ENCODE data around the gene CALML6. TPM values are rescaled to one million over a fixed set of nuclear protein-coding genes. Genes with fewer than 3 reads are reported as not detected.

CALML6 gene
- total and polyA plus RNA-seq, 2 of the 8 experiments (the other 6 are each of a cell fraction or from before 2014, with no cell fraction given), result 0.54 to 1.3 TPM

DNA sequence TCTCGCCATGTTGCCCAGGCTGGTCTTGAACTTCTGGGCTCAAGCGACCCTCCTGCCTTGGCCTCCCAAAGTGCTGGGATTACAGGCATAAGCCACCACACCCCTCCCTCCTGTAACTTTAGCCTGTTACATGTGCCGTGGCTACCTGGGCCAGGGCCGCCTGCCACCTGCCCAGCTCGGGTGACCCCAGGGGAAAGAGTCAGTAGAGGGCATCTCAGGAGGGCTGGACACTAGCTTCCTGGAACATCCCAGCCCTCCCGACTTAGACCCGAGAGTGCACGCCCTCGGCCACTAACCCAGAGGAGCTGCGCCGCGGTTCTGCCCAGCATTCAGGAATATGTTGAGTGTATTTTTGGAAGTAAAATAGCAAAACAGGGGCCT is 44.4 kb downstream of the CALML6 start:
- H3K79me2 ChIP-seq (ENCODE audit: control insufficient read depth in 1 of 2, insufficient read depth in 2 of 2, low read length in 2 of 2), result no peaks in the 10 kb centered on the region
- H3K23ac ChIP-seq (ENCODE audit: insufficient read length), result no peak overlapping the region
- 0 out of 2 replicates have a peak overlapping the region, but pooled peaks have one; percentile 49 for H2BK15ac ChIP-seq (ENCODE audit: low read length)
- H3K23me2 ChIP-seq (ENCODE audit: low read depth, low read length), result no peaks in the 10 kb centered on the region; the same call in 1 of the 2 replicates
- H2BK120ac ChIP-seq (replicated peaks; ENCODE audit: low read depth, low read length), result no peak overlapping the region
- H2BK5ac ChIP-seq (ENCODE audit: low read depth, low read length), result no peak overlapping the region
- DNase-seq (ENCODE audit: low read depth in 1 of 2, low spot score in 2 of 2) (no peak), FAIRE-seq (no peak)
- no peak overlapping the region for H4K8ac ChIP-seq (ENCODE audit: extremely low read depth, insufficient read depth, low read length)
- H2BK12ac ChIP-seq (ENCODE audit: low read depth, low read length), result peak overlapping the region; percentile 31; the same call in 1 of the 2 replicates
- H3K4me2 ChIP-seq (ENCODE audit: insufficient read depth in 1 of 2, low read depth in 2 of 2, low read length in 2 of 2), result peak overlapping the region; percentile 0 to 67; a peak in 3 of 4 replicates
- no peaks in the 10 kb centered on the region; a peak in 1 of 7 replicates for H3K27me3 ChIP-seq (replicated peaks in 1 of 4; ENCODE audit: control insufficient read depth in 3 of 4, extremely low read depth in 1 of 4, insufficient read depth in 3 of 4, low read length in 3 of 4)
- H3K9ac ChIP-seq (replicated peaks in 1 of 4; ENCODE audit: extremely low read depth in 1 of 4, low read depth in 3 of 4, low read length in 3 of 4), result no peak overlapping the region
- no peak overlapping the region for H3K4ac ChIP-seq (replicated peaks; ENCODE audit: insufficient read length, low read depth, low read length)
- no peaks in the 10 kb centered on the region for H3K36me3 ChIP-seq (ENCODE audit: control insufficient read depth in 2 of 4, insufficient read depth in 4 of 4, low read length in 3 of 4)
- H3K56ac ChIP-seq (replicated peaks; ENCODE audit: insufficient read length, low read depth, low read length), result no peak overlapping the region
- H3K9me3 ChIP-seq (ENCODE audit: insufficient read depth in 2 of 2, low read depth in 1 of 2, low read length in 1 of 2), result peaks cover 0 to 5% of the 10 kb centered on the region in 2 experiments; a peak in 1 of 4 replicates
- H3K4me3 ChIP-seq (ENCODE audit: extremely low read depth in 1 of 4, insufficient read depth in 2 of 4, low read depth in 3 of 4, low read length in 4 of 4), result peak overlapping the region in 1 of 4 experiments; percentile 52; a peak in 1 of 8 replicates
- ChIA-PET POLR2A (ENCODE audit: partially characterized antibody) (interaction anchor here (1.6 kb wide), 1 partner anchor 85 kb away, joined by 4 read pairs; no protein-coding TSS in a partner anchor), CTCF (ENCODE audit: partially characterized antibody) (interaction anchor here (0.8 to 15.6 kb wide), 15 partner anchors 10 to 180 kb away, joined by 3 to 249 read pairs (median 10); no protein-coding TSS in a partner anchor)
- WGBS, 2 experiments (ENCODE audit: extremely low coverage in 1 of 2, insufficient coverage in 1 of 2, insufficient read length in 1 of 2, insufficient replicate concordance in 2 of 2, low coverage in 1 of 2, low lambda C conversion rate in 2 of 2, missing lambda C conversion rate in 1 of 2), result 87% methylated on average over 12 of the region's 12 CpGs; no CpG with 5 or more reads in 1 of the 2 experiments
- TF ChIP-seq, protein P1, sequence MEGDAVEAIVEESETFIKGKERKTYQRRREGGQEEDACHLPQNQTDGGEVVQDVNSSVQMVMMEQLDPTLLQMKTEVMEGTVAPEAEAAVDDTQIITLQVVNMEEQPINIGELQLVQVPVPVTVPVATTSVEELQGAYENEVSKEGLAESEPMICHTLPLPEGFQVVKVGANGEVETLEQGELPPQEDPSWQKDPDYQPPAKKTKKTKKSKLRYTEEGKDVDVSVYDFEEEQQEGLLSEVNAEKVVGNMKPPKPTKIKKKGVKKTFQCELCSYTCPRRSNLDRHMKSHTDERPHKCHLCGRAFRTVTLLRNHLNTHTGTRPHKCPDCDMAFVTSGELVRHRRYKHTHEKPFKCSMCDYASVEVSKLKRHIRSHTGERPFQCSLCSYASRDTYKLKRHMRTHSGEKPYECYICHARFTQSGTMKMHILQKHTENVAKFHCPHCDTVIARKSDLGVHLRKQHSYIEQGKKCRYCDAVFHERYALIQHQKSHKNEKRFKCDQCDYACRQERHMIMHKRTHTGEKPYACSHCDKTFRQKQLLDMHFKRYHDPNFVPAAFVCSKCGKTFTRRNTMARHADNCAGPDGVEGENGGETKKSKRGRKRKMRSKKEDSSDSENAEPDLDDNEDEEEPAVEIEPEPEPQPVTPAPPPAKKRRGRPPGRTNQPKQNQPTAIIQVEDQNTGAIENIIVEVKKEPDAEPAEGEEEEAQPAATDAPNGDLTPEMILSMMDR (IDR thresholded peaks at IDR 0.05; ENCODE audit: control extremely low read depth in 1 of 3, insufficient read depth in 1 of 3, low read depth in 1 of 3, low read length in 3 of 3), result no peak
- no peak for TF ChIP-seq CHD1 (IDR thresholded peaks at IDR 0.05; ENCODE audit: low read depth, low read length)
- TF ChIP-seq FOSL1 (IDR thresholded peaks at IDR 0.05; ENCODE audit: insufficient read depth, low read depth, low read length), result no peak
- no peak for TF ChIP-seq TAF7 (optimal IDR thresholded peaks at IDR 0.05; ENCODE audit: borderline replicate concordance, low read depth, low read length)
- no peak for TF ChIP-seq POU5F1 (IDR thresholded peaks at IDR 0.05; ENCODE audit: low read depth, low read length)
- no peak for TF ChIP-seq ZNF274 (IDR thresholded peaks at IDR 0.05; ENCODE audit: borderline replicate concordance, extremely low read depth, low read length)
- no peak for TF ChIP-seq RXRA (IDR thresholded peaks at IDR 0.05; ENCODE audit: insufficient read depth, low read depth, low read length)
- no peak for TF ChIP-seq RNF2 (IDR thresholded peaks at IDR 0.05; ENCODE audit: borderline replicate concordance, low read depth, low read length, missing control alignments, poor library complexity, severe bottlenecking)
- no peak for TF ChIP-seq SP2 (IDR thresholded peaks at IDR 0.05; ENCODE audit: low read length)
- no peak for TF ChIP-seq TCF12 (IDR thresholded peaks at IDR 0.05; ENCODE audit: low read depth, low read length)
- no peaks in the 10 kb centered on the region for H4K20me1 ChIP-seq (replicated peaks in 1 of 2; ENCODE audit: control insufficient read depth in 1 of 2, insufficient read depth in 2 of 2, low read length in 2 of 2)
- H3K27ac ChIP-seq (ENCODE audit: low read depth, low read length), result no peak overlapping the region
- H2BK20ac ChIP-seq (ENCODE audit: low read length), result no peak overlapping the region
- H4K5ac ChIP-seq (ENCODE audit: insufficient read length, low read depth, low read length), result no peak overlapping the region
- H3K14ac ChIP-seq (ENCODE audit: insufficient read length), result no peak overlapping the region
- H4K91ac ChIP-seq (replicated peaks; ENCODE audit: insufficient read length, low read length), result no peak overlapping the region
- peaks cover 0 to 12% (median 10%) of the 10 kb centered on the region in 4 experiments; a peak in 6 of 7 replicates for H3K4me1 ChIP-seq (replicated peaks in 1 of 4; ENCODE audit: control insufficient read depth in 3 of 4, insufficient read depth in 4 of 4, low read length in 3 of 4)
- H2AK5ac ChIP-seq (ENCODE audit: low read depth, low read length), result no peak overlapping the region
- no peak overlapping the region; the same call in 1 of the 2 replicates for H3K18ac ChIP-seq (ENCODE audit: extremely low read depth, low read length)
- H3K79me1 ChIP-seq (ENCODE audit: low read depth, low read length), result no peaks in the 10 kb centered on the region
- no peak overlapping the region for H2AFZ ChIP-seq (ENCODE audit: low read length)
